ENCODE measurements around the gene NME5.

- TF ChIP-seq POLR2AphosphoS5 (IDR thresholded peaks at IDR 0.05; ENCODE audit: borderline replicate concordance, low read depth, low read length) (no peak), EZH2 (IDR thresholded peaks at IDR 0.05) (no peak)
These were observed 9.9 kb downstream of the NME5 start for GRCh38 chr5:138129347-138129746.
